Activated CD8-positive, alpha-beta T cell treated with anti-CD3 and anti-CD28 coated beads for 36 hours (primary cell): ENCODE measurements around the gene CEND1. TPM values are rescaled to one million over a fixed set of nuclear protein-coding genes. Genes with fewer than 3 reads are reported as not detected.

Experiments
- ATAC-seq: fragments of 200-7000 bp; cut with Tn5 transposase; one replicate; pipeline ENCODE4 v1.10.0; 2021; ENCODE audit warnings: mild to moderate bottlenecking, moderate library complexity
- CTCF ChIA-PET: fragments of 350-600 bp; sonication (Branson Sonifier 250); formaldehyde crosslinking; loops from one replicate; lab custom pipeline; 2021; ENCODE audit warnings: antibody characterized with exemption; lab: Charles Lee
- POLR2A ChIA-PET: fragments of 350-600 bp; sonication (Branson Sonifier 250); formaldehyde crosslinking; loops from one replicate; lab custom pipeline; 2021; ENCODE audit warnings: antibody characterized with exemption; lab: Charles Lee
- DNase-seq: peaks from one replicate; pipeline ENCODE4 v3.0.0-alpha.2; 2020
- H3K27ac Mint-ChIP-seq: one replicate; pipeline ENCODE4 v1.8.0; 2021; ENCODE audit warnings: mild to moderate bottlenecking, mixed read lengths
- H3K27me3 Mint-ChIP-seq: one replicate; pipeline ENCODE4 v1.8.0; 2021; ENCODE audit warnings: mixed read lengths
- H3K36me3 Mint-ChIP-seq: one replicate; pipeline ENCODE4 v1.8.0; 2021; ENCODE audit warnings: low read depth, mixed read lengths
- H3K4me1 Mint-ChIP-seq: one replicate; pipeline ENCODE4 v1.8.0; 2021; ENCODE audit warnings: low read depth, mixed read lengths
- H3K4me3 Mint-ChIP-seq: one replicate; pipeline ENCODE4 v1.8.0; 2021; ENCODE audit warnings: mild to moderate bottlenecking, moderate library complexity, mixed read lengths
- H3K9me3 Mint-ChIP-seq: one replicate; pipeline ENCODE4 v1.8.0; 2021; ENCODE audit warnings: mixed read lengths
- intact Hi-C: fragments of 100-400 bp; cut with micrococcal nuclease; formaldehyde crosslinking; loops from one replicate; pipeline ENCODE4 v1.10.0; 2022
- total RNA-seq, 2 experiments: library from RNA; stranded (reverse); gene quantifications; one replicate each; pipeline ENCODE4 v1.2.3, GENCODE V29; 2021
- TF ChIP-seq, protein P1 (sequence below): fragments of 200-600 bp; IDR thresholded peaks from one replicate; pipeline ENCODE4 v1.8.0; 2022; ENCODE audit warnings: antibody characterized with exemption, mild to moderate bottlenecking

The CEND1 gene
- total RNA-seq, 2 experiments from 2014 or later = 0.20 to 0.25 TPM

DNA sequence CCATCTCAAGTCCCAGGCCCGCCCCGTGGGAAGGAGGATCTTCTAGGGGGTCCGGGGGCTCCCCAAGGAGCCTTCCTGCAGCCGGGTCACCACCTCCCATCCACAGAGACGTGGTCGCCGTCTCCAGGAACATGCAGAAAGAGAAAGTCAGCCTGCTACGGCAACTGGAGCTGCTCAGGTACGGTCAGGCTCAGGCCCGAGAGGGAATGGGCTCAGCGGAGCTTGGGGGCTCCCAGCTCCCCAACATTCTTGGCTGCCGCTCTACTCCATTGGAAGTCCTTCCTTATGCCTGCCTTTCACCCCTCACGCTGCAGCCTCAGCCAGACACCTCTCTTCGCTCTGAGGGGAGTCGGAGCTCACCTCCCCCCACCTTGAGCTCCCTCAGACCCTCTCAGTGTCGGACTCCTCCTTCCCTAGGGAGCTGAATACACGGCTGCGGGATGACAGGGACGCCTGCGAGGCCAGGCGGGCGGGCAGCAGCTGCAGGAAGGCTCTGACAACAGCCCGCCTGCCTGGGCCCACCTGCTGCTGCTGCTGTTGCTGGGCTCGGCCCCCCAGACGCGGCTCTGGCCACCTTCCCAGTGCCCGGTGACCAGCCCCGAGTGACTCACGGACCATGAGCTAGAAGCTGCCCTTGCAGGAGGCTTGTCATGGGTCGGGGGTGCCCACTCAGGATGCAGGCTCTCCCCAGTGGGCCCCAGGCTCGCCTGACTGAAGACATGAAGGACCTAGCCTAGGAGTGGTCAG, 41.4 kb upstream of the CEND1 start:
- intact Hi-C loops = no loop called here
- CTCF ChIA-PET = interaction anchor here (1.4 to 2.4 kb wide), 2 partner anchors 12 kb away, joined by 5 to 11 read pairs; partner anchors contain the start of gene PNPLA2

DNA sequence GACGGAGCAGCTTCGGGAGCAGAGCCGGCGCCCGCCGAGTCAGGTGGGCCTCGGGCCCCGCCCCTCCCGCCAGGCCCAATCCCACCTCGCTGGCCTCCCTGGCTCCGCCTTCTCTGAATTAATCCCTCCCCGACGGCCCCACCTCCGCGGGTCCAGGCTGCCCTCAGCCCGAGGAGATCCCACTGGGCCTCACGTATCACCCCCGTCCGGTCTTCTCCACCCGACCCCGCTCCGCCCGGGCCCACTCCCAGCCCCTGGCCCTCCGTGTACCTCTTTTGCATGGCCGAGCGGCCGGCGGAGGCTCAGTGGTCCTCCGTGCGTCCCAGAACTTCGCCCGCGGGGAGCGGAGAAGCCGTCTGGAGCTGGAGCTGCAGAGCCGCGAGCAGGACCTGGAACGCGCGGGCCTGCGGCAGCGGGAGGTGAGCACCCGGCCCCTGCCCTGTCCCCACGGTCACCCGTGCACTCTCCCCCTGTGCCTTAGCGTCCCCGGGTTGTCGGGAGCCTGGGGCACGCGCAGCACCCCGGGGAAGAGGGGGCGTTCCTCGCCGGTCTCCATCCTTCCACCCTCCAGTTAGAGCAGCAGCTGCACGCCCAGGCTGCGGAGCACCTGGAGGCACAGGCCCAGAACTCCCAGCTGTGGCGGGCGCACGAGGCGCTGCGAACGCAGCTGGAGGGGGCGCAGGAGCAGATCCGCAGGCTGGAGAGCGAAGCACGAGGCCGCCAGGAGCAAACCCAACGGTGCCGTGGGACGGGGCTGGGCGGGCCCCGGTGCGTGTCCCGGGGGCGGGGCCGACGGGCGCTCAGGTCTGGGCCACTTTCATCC, 40.6 kb upstream of the CEND1 start:
- H3K4me1 Mint-ChIP-seq = peaks cover 43% of the 10 kb centered on the region
- DNase-seq = peak; percentile 84
- no peaks in the 10 kb centered on the region for H3K9me3 Mint-ChIP-seq
- intact Hi-C loops = no loop called here
- H3K4me3 Mint-ChIP-seq = peak overlapping the region; percentile 19
- POLR2A ChIA-PET = interaction anchor here (0.6 to 21.1 kb wide), 4 partner anchors 11 to 217 kb away, joined by 3 to 273 read pairs (median 42); partner anchors contain the start of genes AP2A2, PNPLA2, POLR2L and RPLP2
- H3K27me3 Mint-ChIP-seq = peaks cover 40% of the 10 kb centered on the region
- H3K36me3 Mint-ChIP-seq = peaks cover 1% of the 10 kb centered on the region
- ATAC-seq = peak; percentile 74
- CTCF ChIA-PET = interaction anchor here (1.4 to 2.4 kb wide), 2 partner anchors 11 to 13 kb away, joined by 5 to 11 read pairs; partner anchors contain the start of gene PNPLA2
- TF ChIP-seq, protein P1, sequence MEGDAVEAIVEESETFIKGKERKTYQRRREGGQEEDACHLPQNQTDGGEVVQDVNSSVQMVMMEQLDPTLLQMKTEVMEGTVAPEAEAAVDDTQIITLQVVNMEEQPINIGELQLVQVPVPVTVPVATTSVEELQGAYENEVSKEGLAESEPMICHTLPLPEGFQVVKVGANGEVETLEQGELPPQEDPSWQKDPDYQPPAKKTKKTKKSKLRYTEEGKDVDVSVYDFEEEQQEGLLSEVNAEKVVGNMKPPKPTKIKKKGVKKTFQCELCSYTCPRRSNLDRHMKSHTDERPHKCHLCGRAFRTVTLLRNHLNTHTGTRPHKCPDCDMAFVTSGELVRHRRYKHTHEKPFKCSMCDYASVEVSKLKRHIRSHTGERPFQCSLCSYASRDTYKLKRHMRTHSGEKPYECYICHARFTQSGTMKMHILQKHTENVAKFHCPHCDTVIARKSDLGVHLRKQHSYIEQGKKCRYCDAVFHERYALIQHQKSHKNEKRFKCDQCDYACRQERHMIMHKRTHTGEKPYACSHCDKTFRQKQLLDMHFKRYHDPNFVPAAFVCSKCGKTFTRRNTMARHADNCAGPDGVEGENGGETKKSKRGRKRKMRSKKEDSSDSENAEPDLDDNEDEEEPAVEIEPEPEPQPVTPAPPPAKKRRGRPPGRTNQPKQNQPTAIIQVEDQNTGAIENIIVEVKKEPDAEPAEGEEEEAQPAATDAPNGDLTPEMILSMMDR = no peak
- no peak overlapping the region for H3K27ac Mint-ChIP-seq

More for the DNA sequence above, 41.4 kb upstream of the CEND1 start:
- TF ChIP-seq, protein P1 = no peak
- Mint-ChIP-seq H3K27me3 (peaks cover 40% of the 10 kb centered on the region), H3K27ac (no peak overlapping the region), H3K4me1 (peaks cover 42% of the 10 kb centered on the region), H3K36me3 (no peaks in the 10 kb centered on the region), H3K9me3 (no peaks in the 10 kb centered on the region), H3K4me3 (no peak overlapping the region)
- ATAC-seq = no peak
- POLR2A ChIA-PET = interaction anchor here (0.6 to 21.1 kb wide), 4 partner anchors 10 to 218 kb away, joined by 3 to 273 read pairs (median 42); partner anchors contain the start of genes PNPLA2, POLR2L, RPLP2 and TSPAN4
- DNase-seq = no peak

DNA sequence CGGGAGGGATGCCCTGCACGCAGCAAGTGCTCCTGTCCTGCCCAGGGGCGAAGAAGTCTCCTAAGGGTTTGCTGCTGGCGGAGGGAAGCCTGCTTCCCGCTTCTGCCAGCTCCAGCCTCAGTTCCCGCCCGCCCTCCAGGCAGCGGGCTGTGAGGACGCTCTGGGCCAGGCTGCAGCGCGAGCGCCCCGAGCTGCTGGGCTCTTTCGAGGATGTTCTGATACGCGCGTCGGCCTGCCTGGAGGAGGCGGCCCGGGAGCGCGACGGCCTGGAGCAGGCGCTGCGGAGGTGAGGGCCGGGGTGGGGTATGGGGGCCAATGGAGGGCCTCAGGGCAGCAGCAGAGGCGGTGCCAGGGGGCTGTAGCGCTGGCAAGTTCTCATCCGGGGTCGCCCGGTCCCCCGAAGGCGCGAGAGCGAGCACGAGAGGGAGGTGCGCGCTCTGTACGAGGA, 40.0 kb upstream of the CEND1 start:
- H3K4me1 Mint-ChIP-seq = peaks cover 43% of the 10 kb centered on the region
- ChIA-PET POLR2A (interaction anchor here (1.2 to 21.1 kb wide), 3 partner anchors 11 to 96 kb away, joined by 3 to 273 read pairs (median 81); partner anchors contain the start of genes AP2A2, PNPLA2, POLR2L and RPLP2), CTCF (interaction anchor here (1.4 kb wide), 1 partner anchor 13 kb away, joined by 5 read pairs; no protein-coding TSS in a partner anchor)
- peaks cover 42% of the 10 kb centered on the region for H3K27me3 Mint-ChIP-seq
- intact Hi-C loops = no loop called here
- DNase-seq = no peak
- TF ChIP-seq, protein P1 = no peak
- no peak overlapping the region for H3K27ac Mint-ChIP-seq
- H3K4me3 Mint-ChIP-seq = peak overlapping the region; percentile 24
- peak; percentile 2 for ATAC-seq
- peaks cover 7% of the 10 kb centered on the region for H3K36me3 Mint-ChIP-seq
- no peaks in the 10 kb centered on the region for H3K9me3 Mint-ChIP-seq

DNA sequence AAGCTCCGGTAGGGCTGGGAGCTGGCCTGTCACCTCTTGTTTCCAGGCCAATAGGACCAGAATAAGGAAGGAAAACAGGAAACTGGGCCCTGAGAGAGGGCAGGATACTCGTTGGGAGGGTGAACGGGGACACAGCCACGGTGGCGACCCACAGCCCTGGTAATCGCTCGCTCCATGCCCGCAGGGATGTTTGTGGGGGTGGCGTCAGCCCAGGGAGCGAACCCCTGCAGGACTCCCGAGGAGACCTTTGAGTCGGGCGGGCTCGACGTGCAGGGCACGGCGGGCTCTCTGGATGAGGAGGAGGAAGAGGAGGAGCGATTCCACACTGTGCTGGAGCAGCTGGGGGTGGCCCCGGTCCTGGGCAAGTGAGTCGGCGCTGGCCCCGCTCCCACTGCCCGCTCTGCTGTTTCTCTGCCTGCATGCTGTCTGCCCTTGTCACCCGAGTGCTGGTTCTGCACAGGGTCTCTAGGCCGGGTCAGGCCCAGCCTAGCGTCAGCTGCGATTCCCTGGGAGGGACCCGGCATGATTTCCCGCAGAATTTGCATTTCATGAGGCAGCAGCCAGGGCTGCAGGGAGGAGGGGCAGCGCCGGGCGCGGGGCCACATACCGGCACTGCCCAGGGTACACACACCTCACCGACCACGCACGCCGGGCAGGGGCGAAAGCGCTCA, 39.4 kb upstream of the CEND1 start:
- peaks cover 39% of the 10 kb centered on the region for H3K4me1 Mint-ChIP-seq
- peak overlapping the region; percentile 24 for H3K4me3 Mint-ChIP-seq
- intact Hi-C loops = no loop called here
- ChIA-PET CTCF (interaction anchor here (0.9 kb wide), 1 partner anchor 10 kb away, joined by 3 read pairs; the partner anchor contains the start of gene PNPLA2), POLR2A (interaction anchor here (1.2 to 21.1 kb wide), 3 partner anchors 12 to 96 kb away, joined by 3 to 273 read pairs (median 81); partner anchors contain the start of genes AP2A2, PNPLA2, POLR2L and RPLP2)
- ATAC-seq (no peak), DNase-seq (no peak)
- H3K27ac Mint-ChIP-seq = no peak overlapping the region
- TF ChIP-seq, protein P1 = no peak
- peaks cover 41% of the 10 kb centered on the region for H3K27me3 Mint-ChIP-seq
- peaks cover 10% of the 10 kb centered on the region for H3K36me3 Mint-ChIP-seq
- H3K9me3 Mint-ChIP-seq = no peaks in the 10 kb centered on the region
